Measurements from ENCODE around the gene MYO7A.
A peak's percentile ranks its signal among the peaks of the same experiment; 100 is the strongest.

MYO7A gene

GRCh38 chr11:77179048-77179447 is 51.0 kb downstream of the MYO7A start:
- no peaks in the 10 kb centered on the region for H3K9me3 Mint-ChIP-seq
- H3K4me1 Mint-ChIP-seq, result no peaks in the 10 kb centered on the region
- DNase-seq (no peak), ATAC-seq (no peak)
- H3K27me3 Mint-ChIP-seq, result no peaks in the 10 kb centered on the region
- no peak overlapping the region for H3K27ac Mint-ChIP-seq
- no peaks in the 10 kb centered on the region for H3K36me3 Mint-ChIP-seq (ENCODE audit: low read depth)
- H3K4me3 Mint-ChIP-seq, result no peak overlapping the region

- ATAC-seq, result no peak
- no peaks in the 10 kb centered on the region for H3K27me3 Mint-ChIP-seq
- no peak overlapping the region for H3K27ac Mint-ChIP-seq
- no peak for DNase-seq
- H3K9me3 Mint-ChIP-seq, result no peaks in the 10 kb centered on the region
- no peaks in the 10 kb centered on the region for H3K36me3 Mint-ChIP-seq (ENCODE audit: low read depth)
- H3K4me1 Mint-ChIP-seq, result no peaks in the 10 kb centered on the region
- H3K4me3 Mint-ChIP-seq, result no peak overlapping the region
Measured at GRCh38 chr11:77179681-77180080, 51.6 kb downstream of the MYO7A start.

- no peak overlapping the region for H3K27ac Mint-ChIP-seq
- H3K27me3 Mint-ChIP-seq, result no peaks in the 10 kb centered on the region
- no peaks in the 10 kb centered on the region for H3K9me3 Mint-ChIP-seq
- H3K4me3 Mint-ChIP-seq, result no peak overlapping the region
- no peaks in the 10 kb centered on the region for H3K36me3 Mint-ChIP-seq (ENCODE audit: low read depth)
- ATAC-seq, result no peak
- DNase-seq, result no peak
- no peaks in the 10 kb centered on the region for H3K4me1 Mint-ChIP-seq
Measured at GRCh38 chr11:77180346-77180745, 52.3 kb downstream of the MYO7A start.

GRCh38 chr11:77181226-77181625 is 53.2 kb downstream of the MYO7A start:
- Mint-ChIP-seq H3K27ac (no peak overlapping the region), H3K4me3 (no peak overlapping the region), H3K4me1 (no peaks in the 10 kb centered on the region), H3K27me3 (no peaks in the 10 kb centered on the region), H3K36me3 (ENCODE audit: low read depth) (no peaks in the 10 kb centered on the region), H3K9me3 (no peaks in the 10 kb centered on the region)
- ATAC-seq (no peak), DNase-seq (no peak)

- H3K27me3 Mint-ChIP-seq, result no peaks in the 10 kb centered on the region
- DNase-seq, result no peak
- H3K4me3 Mint-ChIP-seq, result no peak overlapping the region
- H3K4me1 Mint-ChIP-seq, result no peaks in the 10 kb centered on the region
- H3K9me3 Mint-ChIP-seq, result no peaks in the 10 kb centered on the region
- no peaks in the 10 kb centered on the region for H3K36me3 Mint-ChIP-seq (ENCODE audit: low read depth)
- ATAC-seq, result no peak
- no peak overlapping the region for H3K27ac Mint-ChIP-seq
Measured at GRCh38 chr11:77181799-77182541, 53.9 kb downstream of the MYO7A start.

GRCh38 chr11:77182542-77183430 is 54.7 kb downstream of the MYO7A start:
- ATAC-seq, result no peak
- no peak overlapping the region for H3K4me3 Mint-ChIP-seq

GRCh38 chr11:77183431-77183984 is 55.5 kb downstream of the MYO7A start:
- Mint-ChIP-seq H3K36me3 (ENCODE audit: low read depth) (no peaks in the 10 kb centered on the region), H3K4me1 (no peaks in the 10 kb centered on the region)

More at GRCh38 chr11:77182542-77183430, 54.7 kb downstream of the MYO7A start:
- DNase-seq, result no peak
- Mint-ChIP-seq H3K9me3 (no peaks in the 10 kb centered on the region), H3K27ac (no peak overlapping the region), H3K27me3 (no peaks in the 10 kb centered on the region), H3K36me3 (ENCODE audit: low read depth) (no peaks in the 10 kb centered on the region), H3K4me1 (no peaks in the 10 kb centered on the region)

GRCh38 chr11:77184136-77184860 is 56.3 kb downstream of the MYO7A start:
- Mint-ChIP-seq H3K4me1 (no peaks in the 10 kb centered on the region), H3K27ac (no peak overlapping the region), H3K4me3 (no peak overlapping the region), H3K36me3 (ENCODE audit: low read depth) (no peaks in the 10 kb centered on the region), H3K27me3 (no peaks in the 10 kb centered on the region), H3K9me3 (no peaks in the 10 kb centered on the region)
- no peak for DNase-seq
- ATAC-seq, result no peak

More at GRCh38 chr11:77183431-77183984, 55.5 kb downstream of the MYO7A start:
- no peak overlapping the region for H3K4me3 Mint-ChIP-seq
- ATAC-seq (no peak), DNase-seq (no peak)
- H3K27me3 Mint-ChIP-seq, result no peaks in the 10 kb centered on the region
- no peak overlapping the region for H3K27ac Mint-ChIP-seq
- no peaks in the 10 kb centered on the region for H3K9me3 Mint-ChIP-seq

GRCh38 chr11:77186302-77186701 is 58.3 kb downstream of the MYO7A start:
- DNase-seq, result no peak
- no peaks in the 10 kb centered on the region for H3K4me1 Mint-ChIP-seq
- no peaks in the 10 kb centered on the region for H3K9me3 Mint-ChIP-seq
- H3K27ac Mint-ChIP-seq, result no peak overlapping the region
- H3K4me3 Mint-ChIP-seq, result no peak overlapping the region
- no peaks in the 10 kb centered on the region for H3K36me3 Mint-ChIP-seq (ENCODE audit: low read depth)
- no peak for ATAC-seq
- H3K27me3 Mint-ChIP-seq, result no peaks in the 10 kb centered on the region

GRCh38 chr11:77187111-77187750 is 59.2 kb downstream of the MYO7A start:
- Mint-ChIP-seq H3K4me1 (peaks cover 2% of the 10 kb centered on the region), H3K9me3 (no peaks in the 10 kb centered on the region), H3K4me3 (no peak overlapping the region), H3K27me3 (no peaks in the 10 kb centered on the region), H3K36me3 (ENCODE audit: low read depth) (no peaks in the 10 kb centered on the region), H3K27ac (no peak overlapping the region)
- DNase-seq (no peak), ATAC-seq (no peak)

GRCh38 chr11:77187776-77188632 is 60.0 kb downstream of the MYO7A start:
- ATAC-seq (peak; percentile 55), DNase-seq (peak; percentile 77)
- Mint-ChIP-seq H3K36me3 (ENCODE audit: low read depth) (no peaks in the 10 kb centered on the region), H3K27me3 (no peaks in the 10 kb centered on the region), H3K9me3 (no peaks in the 10 kb centered on the region), H3K4me3 (no peak overlapping the region), H3K4me1 (peaks cover 2% of the 10 kb centered on the region), H3K27ac (no peak overlapping the region)

GRCh38 chr11:77188633-77189491 is 60.8 kb downstream of the MYO7A start:
- H3K9me3 Mint-ChIP-seq, result no peaks in the 10 kb centered on the region
- no peak overlapping the region for H3K4me3 Mint-ChIP-seq
- no peaks in the 10 kb centered on the region for H3K27me3 Mint-ChIP-seq
- peaks cover 2% of the 10 kb centered on the region for H3K4me1 Mint-ChIP-seq
- H3K27ac Mint-ChIP-seq, result no peak overlapping the region
- H3K36me3 Mint-ChIP-seq (ENCODE audit: low read depth), result no peaks in the 10 kb centered on the region
- no peak for DNase-seq
- ATAC-seq, result no peak

Data from activated naive CD8-positive, alpha-beta T cell treated with anti-CD3 and anti-CD28 coated beads, Interleukin-2, amount 50 U/mL, for 24 hours (primary cell).